Heart left ventricle (tissue), 16 donors: ENCODE results near the gene TANGO6. TPM values are rescaled to one million over a fixed set of nuclear protein-coding genes. Genes with fewer than 3 reads are reported as not detected.

Source experiments
- ATAC-seq, 4 donors: fragments of 200-7000 bp; cut with Tn5 transposase; one replicate each; pipeline ENCODE4 v1.9.1; 2020 to 2022; ENCODE audit warnings: moderate library complexity in 4 of 4, mild to moderate bottlenecking in 3 of 4, moderate number of reproducible peaks in 1 of 4
- DNase-seq, 5 donors: peaks; one replicate each; pipeline ENCODE4 v3.0.0-alpha.2; 2020
- H3K27ac ChIP-seq, 12 donors: fragments of 200-600 bp; sonication (generic) in 4 of 12; one replicate each; pipeline versions ENCODE4 v1.5.0 to v1.8.0; 2016 to 2022; ENCODE audit warnings: mild to moderate bottlenecking in 2 of 12
- H3K27me3 ChIP-seq, 9 donors: fragments of 200-600 bp; sonication (generic) in 2 of 9; one replicate each; pipeline versions ENCODE4 v1.5.1 to v1.8.0; 2016 to 2022; ENCODE audit warnings: mild to moderate bottlenecking in 3 of 9
- H3K36me3 ChIP-seq, 9 donors: fragments of 200-600 bp; sonication (generic) in 2 of 9; one replicate each; pipeline versions ENCODE4 v1.5.0 to v1.8.0; 2018 to 2022; ENCODE audit warnings: mild to moderate bottlenecking in 2 of 9
- H3K4me1 ChIP-seq, 12 donors: fragments of 200-600 bp; sonication (generic) in 4 of 12; one replicate each; pipeline versions ENCODE4 v1.5.0 to v1.8.0; 2016 to 2022; ENCODE audit warnings: mild to moderate bottlenecking in 3 of 12
- H3K4me3 ChIP-seq, 12 donors: fragments of 200-600 bp; sonication (generic) in 4 of 12; one replicate each; pipeline versions ENCODE4 v1.5.0 to v1.8.0; 2017 to 2022; ENCODE audit warnings: mild to moderate bottlenecking in 9 of 12, moderate library complexity in 4 of 12
- H3K9me3 ChIP-seq, 12 donors: fragments of 200-600 bp; sonication (generic) in 4 of 12; one replicate each; pipeline versions ENCODE4 v1.5.0 to v1.8.0; 2016 to 2022; ENCODE audit warnings: mild to moderate bottlenecking in 1 of 12
- CTCF ChIP-seq, 12 donors: fragments of 200-600 bp; sonication (generic) in 4 of 12; IDR thresholded peaks; one replicate each; pipeline versions ENCODE4 v1.5.0 to v1.8.0; 2018 to 2022; ENCODE audit warnings: antibody characterized with exemption in 12 of 12, mild to moderate bottlenecking in 5 of 12
- POLR2A ChIP-seq, 2 donors: fragments of 450-650 bp; IDR thresholded peaks; one replicate each; pipeline ENCODE4 v1.6.1; 2017; ENCODE audit warnings: antibody characterized with exemption in 2 of 2, mild to moderate bottlenecking in 2 of 2, moderate library complexity in 2 of 2
- WGBS, 4 donors: extraction: QIAGEN DNeasy Blood & Tissue Kit in 2 of 4; methylation state at CpG; one replicate each; pipeline versions ENCODE4 v1.1.5 to v1.1.7; 2013 to 2018; 5-methylcytosine and 5-hydroxymethylcytosine counted together
- intact Hi-C, 10 donors: fragments of 100-400 bp; cut with DNase I; formaldehyde crosslinking; loops; one replicate each; pipeline versions ENCODE4 v1.11.1 to v1.14.2; 2022
- polyA plus RNA-seq, 2 donors: library from polyadenylated mRNA; stranded (reverse); fragments of 200-250 nt; gene quantifications; one replicate each; pipeline ENCODE4 v1.2.3, GENCODE V29; 2013
- total RNA-seq, 9 donors: library from RNA; depleted of rRNA in 2 of 9; stranded (reverse); fragments of >200 nt in 2 of 9; fragmentation: NEBNext Ultra II Directional in 3 of 9; extraction: Animal tissue kit (Norgen Biotek cat#: 25700) in 3 of 9; gene quantifications; one replicate each; pipeline versions ENCODE4 v1.1.0 to v1.2.4, GENCODE V29; 2016 to 2023
- donor health status: ischemic (EF 13 %, LVEDD 7.1; RV severe dilation, severe dysfunction).
- donor health status: healthy with polysubstance abuse.
- donor health status: DM: no; HTN: yes; CAD: no.
- donor health status: DM: no; HTN: no; CAD: no.
- donor health status: ischemic (EF 25% LVEDD 6.9; RV normal size, moderate dysfunction).
- donor health status: ischemic (EF 25% LVEDD 5.7; RV mildly dilated, moderate dysfunction).
- donor health status: healthy.
- donor health status: DM: yes; HTN: yes; CAD: no.
- donor health status: ischemic (EF 35%, LVEDD 5.7; RV mildly dilated, moderate dysfunction).
- donor health status: nonischemic (EF 11% LVEDD 7.7; RV severe dilation, severe dysfunction).
- donor health status: DM: yes; HTN: yes; CAD: no.
- donor health status: PGD.
- donor health status: ischemic (EF 29% LVEDD 5.4; RV normal size, mild dysfunction).
- donor health status: nonischemic (EF 23%, LVEDD 6.1; RV moderate dilation, normal function).

The TANGO6 gene
- total and polyA plus RNA-seq, 11 donors: 1.8 to 14.1 (median 8.8) TPM

- no peak for ATAC-seq
- peak overlapping the region in 1 of 12 donors; percentile 90 for H3K27ac ChIP-seq
- intact Hi-C loops: loop anchor here in 1 of 10 donors (10.0 kb wide), 1 partner anchor 599 kb away; the partner anchor contains the start of gene ZFP90
- no peaks in the 10 kb centered on the region for H3K9me3 ChIP-seq
- WGBS, 4 donors: 40 to 61% (median 50%) methylated on average over 5 of the region's 5 CpGs
- peaks cover 0 to 33% (median 19%) of the 10 kb centered on the region in 12 donors for H3K4me1 ChIP-seq
- TF ChIP-seq CTCF (IDR thresholded peaks at IDR 0.05) (no peak), POLR2A (IDR thresholded peaks at IDR 0.05) (no peak)
- peak overlapping the region in 11 of 12 donors; percentile 77 to 99 (median 89) for H3K4me3 ChIP-seq
- H3K36me3 ChIP-seq: peaks cover 0 to 29% (median 21%) of the 10 kb centered on the region in 9 donors
- DNase-seq: no peak
- H3K27me3 ChIP-seq: no peaks in the 10 kb centered on the region
Observed at GRCh38 chr16:69133373-69133954, 290.1 kb downstream of the TANGO6 start.

Other genes with a start within 250 kb of the TANGO6 start
- gene CDH3, start 198.2 kb upstream of the TANGO6 start, total RNA-seq: 1 to 10 TPM in 1 of 9 donors, not detected in 8; 3.8 TPM
- gene CDH3, start 198.2 kb upstream of the TANGO6 start, polyA plus RNA-seq: under 1 TPM in 1 of 2 donors, not detected in 1; 0.01 TPM
- gene CDH1, start 106.2 kb upstream of the TANGO6 start, total RNA-seq: 1 to 10 TPM in 1 of 9 donors, under 1 TPM in 1, not detected in 7; 0.27 to 5.3 TPM
- under 1 TPM in 1 of 2 donors, not detected in 1; 0.08 TPM for gene CDH1, start 106.2 kb upstream of the TANGO6 start, polyA plus RNA-seq